Measurements from ENCODE around the gene AIF1L. TPM values are rescaled to one million over a fixed set of nuclear protein-coding genes. Genes with fewer than 3 reads are reported as not detected.

Gene AIF1L
- total RNA-seq, 2 experiments from 2014 or later, result not detected

GRCh38 chr9:131107760-131108159 is 11.4 kb downstream of the AIF1L start:
- ChIA-PET POLR2A (interaction anchor here (0.6 kb wide), 1 partner anchor 14 kb away, joined by 3 read pairs; no protein-coding TSS in a partner anchor), CTCF (no interaction called here)
- intact Hi-C loops (cut with DNase I, micrococcal nuclease), result no loop called here
- no peaks in the 10 kb centered on the region for H3K27me3 ChIP-seq (ENCODE audit: control insufficient read depth in 1 of 2, insufficient read depth in 2 of 2, low read length in 2 of 2)
- H3K27ac Mint-ChIP-seq, result no peak overlapping the region
- ATAC-seq (ENCODE audit: poor library complexity), result no peak
- H3K9me3 ChIP-seq (ENCODE audit: control insufficient read depth in 1 of 2, insufficient read depth in 1 of 2, low read length in 2 of 2), result no peaks in the 10 kb centered on the region
- no peak for DNase-seq
- H3K4me3 Mint-ChIP-seq, result no peak overlapping the region
- no peaks in the 10 kb centered on the region for H3K36me3 ChIP-seq (ENCODE audit: insufficient read depth, low read length)
- H3K4me3 ChIP-seq (ENCODE audit: low read length), result no peak overlapping the region
- H3K27ac ChIP-seq (ENCODE audit: low read depth in 1 of 2, low read length in 2 of 2), result no peak overlapping the region
- H3K9me3 Mint-ChIP-seq, result no peaks in the 10 kb centered on the region
- H3K36me3 Mint-ChIP-seq (ENCODE audit: low read depth), result no peaks in the 10 kb centered on the region
- H3K4me1 Mint-ChIP-seq (ENCODE audit: low read depth), result no peaks in the 10 kb centered on the region
- no peaks in the 10 kb centered on the region for H3K27me3 Mint-ChIP-seq
- H3K4me1 ChIP-seq (ENCODE audit: insufficient read depth, low read length), result no peaks in the 10 kb centered on the region
- TF ChIP-seq CTCF (IDR thresholded peaks at IDR 0.05), result no peak

GRCh38 chr9:131111186-131111853 is 15.0 kb downstream of the AIF1L start:
- no peak for TF ChIP-seq CTCF (IDR thresholded peaks at IDR 0.05)
- no peaks in the 10 kb centered on the region for H3K9me3 ChIP-seq (ENCODE audit: control insufficient read depth in 1 of 2, insufficient read depth in 1 of 2, low read length in 2 of 2)
- Mint-ChIP-seq H3K4me3 (no peak overlapping the region), H3K27ac (no peak overlapping the region), H3K36me3 (ENCODE audit: low read depth) (no peaks in the 10 kb centered on the region), H3K9me3 (no peaks in the 10 kb centered on the region), H3K4me1 (ENCODE audit: low read depth) (no peaks in the 10 kb centered on the region), H3K27me3 (no peaks in the 10 kb centered on the region)
- H3K4me1 ChIP-seq (ENCODE audit: insufficient read depth, low read length), result no peaks in the 10 kb centered on the region
- POLR2A ChIA-PET, result no interaction called here
- no peak overlapping the region for H3K4me3 ChIP-seq (ENCODE audit: low read length)
- intact Hi-C loops (cut with DNase I, micrococcal nuclease), result no loop called here
- H3K27me3 ChIP-seq (ENCODE audit: control insufficient read depth in 1 of 2, insufficient read depth in 2 of 2, low read length in 2 of 2), result no peaks in the 10 kb centered on the region
- CTCF ChIA-PET, result no interaction called here
- ATAC-seq (ENCODE audit: poor library complexity) (no peak), DNase-seq (no peak)
- no peaks in the 10 kb centered on the region for H3K36me3 ChIP-seq (ENCODE audit: insufficient read depth, low read length)
- H3K27ac ChIP-seq (ENCODE audit: low read depth in 1 of 2, low read length in 2 of 2), result no peak overlapping the region

- no peak overlapping the region for H3K4me3 Mint-ChIP-seq
- no peaks in the 10 kb centered on the region for H3K4me1 Mint-ChIP-seq (ENCODE audit: low read depth)
- TF ChIP-seq CTCF (IDR thresholded peaks at IDR 0.05), result no peak
- Histone ChIP-seq H3K4me1 (ENCODE audit: insufficient read depth, low read length) (no peaks in the 10 kb centered on the region), H3K9me3 (ENCODE audit: control insufficient read depth in 1 of 2, insufficient read depth in 1 of 2, low read length in 2 of 2) (no peaks in the 10 kb centered on the region), H3K4me3 (ENCODE audit: low read length) (no peak overlapping the region), H3K27ac (ENCODE audit: low read depth in 1 of 2, low read length in 2 of 2) (no peak overlapping the region), H3K36me3 (ENCODE audit: insufficient read depth, low read length) (no peaks in the 10 kb centered on the region), H3K27me3 (ENCODE audit: control insufficient read depth in 1 of 2, insufficient read depth in 2 of 2, low read length in 2 of 2) (no peaks in the 10 kb centered on the region)
- H3K27me3 Mint-ChIP-seq, result peaks cover under 1% of the 10 kb centered on the region
- intact Hi-C loops (cut with DNase I, micrococcal nuclease), result no loop called here
- no peak overlapping the region for H3K27ac Mint-ChIP-seq
- H3K36me3 Mint-ChIP-seq (ENCODE audit: low read depth), result no peaks in the 10 kb centered on the region
- ChIA-PET CTCF (no interaction called here), POLR2A (no interaction called here)
- DNase-seq (no peak), ATAC-seq (ENCODE audit: poor library complexity) (no peak)
- H3K9me3 Mint-ChIP-seq, result no peaks in the 10 kb centered on the region
Observed at GRCh38 chr9:131111854-131112311, 15.6 kb downstream of the AIF1L start.

Data from CD4-positive, alpha-beta T cell (primary cell).